Transverse colon (tissue), 4 donors: ENCODE results near the gene KIF2C.

Experiments
- EP300 ChIP-seq: sonication (generic); formaldehyde crosslinking; IDR thresholded peaks from one replicate; pipeline ENCODE4 v1.6.1; 2017; ENCODE audit warnings: antibody characterized with exemption, low read depth
- POLR2A ChIP-seq: fragments of 450-650 bp; IDR thresholded peaks from one replicate; pipeline ENCODE4 v1.6.1; 2016; ENCODE audit warnings: antibody characterized with exemption, mild to moderate bottlenecking, moderate library complexity
- POLR2AphosphoS5 ChIP-seq, 3 donors: sonication (generic); formaldehyde crosslinking; IDR thresholded peaks; one replicate each; pipeline ENCODE4 v1.6.1; 2016; ENCODE audit warnings: antibody characterized with exemption in 3 of 3
- TF ChIP-seq, protein P1 (sequence below), 5 experiments: fragments of 200-600 bp in 3 of 5; fragments of 450-650 bp in 2 of 5; sonication (generic) in 3 of 5; IDR thresholded peaks; 1 replicate in 2 of 5; 2 replicates in 3 of 5; pipeline ENCODE4 v1.5.1; 2016 to 2017; ENCODE audit warnings: antibody characterized with exemption in 5 of 5, inconsistent platforms in 3 of 5, mild to moderate bottlenecking in 2 of 5, moderate library complexity in 1 of 5

DNA sequence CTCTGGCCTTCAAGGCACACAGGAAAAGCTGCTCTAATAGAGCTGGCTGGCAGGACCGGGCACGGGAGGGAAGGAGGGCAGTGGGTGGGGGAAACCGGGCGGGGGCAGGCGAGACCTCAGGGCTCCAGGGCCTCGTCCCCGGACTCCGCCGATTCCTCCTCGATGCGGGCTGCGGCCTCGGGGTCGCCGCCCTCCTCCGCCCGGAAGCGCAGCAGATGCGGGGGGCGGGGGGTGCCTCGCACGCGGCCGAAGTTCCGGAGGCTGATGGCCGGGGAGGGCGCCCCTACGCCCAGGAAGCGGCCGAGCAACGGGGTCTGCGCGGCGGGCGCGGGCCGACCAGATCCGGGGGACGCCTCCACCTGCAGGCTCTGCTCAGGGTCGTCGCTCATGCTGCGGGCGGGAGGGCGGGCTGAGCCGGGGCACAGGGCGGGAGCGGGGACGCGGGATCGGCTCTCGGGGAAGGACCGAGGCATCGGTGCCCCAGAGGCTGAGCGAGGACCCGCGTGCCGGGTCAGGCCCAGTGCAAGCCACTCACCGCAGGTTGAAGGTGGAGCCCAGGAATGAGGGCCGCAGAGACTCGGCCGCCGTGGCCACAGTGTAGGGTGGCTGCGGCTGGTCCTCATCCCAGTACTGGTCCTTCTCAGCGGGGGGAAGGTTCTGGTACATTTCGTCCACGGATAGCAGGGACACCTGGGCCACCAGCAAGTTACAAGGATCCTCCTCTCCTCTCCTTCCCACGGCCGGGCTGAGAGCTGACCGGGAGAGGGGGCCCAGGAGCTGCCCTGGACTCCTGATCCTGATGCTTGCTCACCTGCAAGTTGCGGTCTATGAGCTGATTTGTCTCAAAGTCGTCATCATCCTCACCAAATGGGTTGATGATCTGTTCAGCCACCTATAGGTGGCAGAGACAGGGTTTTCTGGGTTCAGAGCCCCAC lies 44.7 kb downstream of the KIF2C start:
- TF ChIP-seq POLR2A (no peak), EP300 (no peak), POLR2AphosphoS5 (IDR thresholded peaks at IDR 0.05) (no peak)
- TF ChIP-seq, protein P1, sequence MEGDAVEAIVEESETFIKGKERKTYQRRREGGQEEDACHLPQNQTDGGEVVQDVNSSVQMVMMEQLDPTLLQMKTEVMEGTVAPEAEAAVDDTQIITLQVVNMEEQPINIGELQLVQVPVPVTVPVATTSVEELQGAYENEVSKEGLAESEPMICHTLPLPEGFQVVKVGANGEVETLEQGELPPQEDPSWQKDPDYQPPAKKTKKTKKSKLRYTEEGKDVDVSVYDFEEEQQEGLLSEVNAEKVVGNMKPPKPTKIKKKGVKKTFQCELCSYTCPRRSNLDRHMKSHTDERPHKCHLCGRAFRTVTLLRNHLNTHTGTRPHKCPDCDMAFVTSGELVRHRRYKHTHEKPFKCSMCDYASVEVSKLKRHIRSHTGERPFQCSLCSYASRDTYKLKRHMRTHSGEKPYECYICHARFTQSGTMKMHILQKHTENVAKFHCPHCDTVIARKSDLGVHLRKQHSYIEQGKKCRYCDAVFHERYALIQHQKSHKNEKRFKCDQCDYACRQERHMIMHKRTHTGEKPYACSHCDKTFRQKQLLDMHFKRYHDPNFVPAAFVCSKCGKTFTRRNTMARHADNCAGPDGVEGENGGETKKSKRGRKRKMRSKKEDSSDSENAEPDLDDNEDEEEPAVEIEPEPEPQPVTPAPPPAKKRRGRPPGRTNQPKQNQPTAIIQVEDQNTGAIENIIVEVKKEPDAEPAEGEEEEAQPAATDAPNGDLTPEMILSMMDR (IDR thresholded peaks at IDR 0.05): no peak
